Spleen (tissue), 11 donors: ENCODE results near the gene DHX35. TPM values are rescaled to one million over a fixed set of nuclear protein-coding genes. Genes with fewer than 3 reads are reported as not detected.

Experiments used
- DNase-seq: peaks from one replicate; pipeline ENCODE4 v3.0.0-alpha.2; 2020
- H3K27ac ChIP-seq, 8 donors: fragments of 200-600 bp; sonication (generic) in 7 of 8; 1 replicate in 4 of 8; 2 replicates in 4 of 8; pipeline versions ENCODE4 v1.5.0 to v1.8.0; 2016 to 2021; ENCODE audit warnings: inconsistent platforms in 4 of 8, mild to moderate bottlenecking in 4 of 8, moderate library complexity in 1 of 8
- H3K27me3 ChIP-seq, 7 donors: fragments of 200-600 bp; sonication (generic) in 6 of 7; replicated peaks in 1 of 7; 1 replicate in 4 of 7; 2 replicates in 3 of 7; pipeline versions ENCODE4 v1.5.0 to v1.8.0; 2016 to 2021; ENCODE audit warnings: inconsistent platforms in 3 of 7, mild to moderate bottlenecking in 1 of 7
- H3K36me3 ChIP-seq, 6 donors: fragments of 200-600 bp; sonication (generic) in 5 of 6; 1 replicate in 4 of 6; 2 replicates in 2 of 6; pipeline versions ENCODE4 v1.5.0 to v1.8.0; 2016 to 2021; ENCODE audit warnings: inconsistent platforms in 2 of 6
- H3K4me1 ChIP-seq, 6 donors: fragments of 200-600 bp; sonication (generic) in 5 of 6; 1 replicate in 3 of 6; 2 replicates in 3 of 6; pipeline versions ENCODE4 v1.5.0 to v1.8.0; 2016 to 2021; ENCODE audit warnings: inconsistent platforms in 3 of 6
- H3K4me3 ChIP-seq, 8 donors: fragments of 200-600 bp; sonication (generic) in 7 of 8; 1 replicate in 4 of 8; 2 replicates in 4 of 8; pipeline versions ENCODE4 v1.5.0 to v1.8.0; 2016 to 2021; ENCODE audit warnings: inconsistent platforms in 4 of 8, mild to moderate bottlenecking in 4 of 8, moderate library complexity in 2 of 8
- H3K9me3 ChIP-seq, 8 donors: fragments of 200-600 bp; sonication (generic) in 7 of 8; 1 replicate in 4 of 8; 2 replicates in 4 of 8; pipeline versions ENCODE4 v1.5.0 to v1.8.0; 2016 to 2021; ENCODE audit warnings: inconsistent platforms in 4 of 8
- CTCF ChIP-seq, 11 experiments: fragments of 200-600 bp in 7 of 11; fragments of 450-650 bp in 4 of 11; sonication (generic) in 4 of 11; IDR thresholded peaks in 8 of 11; conservative IDR thresholded peaks in 3 of 11; 1 replicate in 7 of 11; 2 replicates in 4 of 11; pipeline versions ENCODE4 v1.4.0 to v1.8.0; 2016 to 2021; ENCODE audit warnings: antibody characterized with exemption in 11 of 11, inconsistent platforms in 4 of 11, mild to moderate bottlenecking in 1 of 11
- POLR2A ChIP-seq, 3 donors: fragments of 450-650 bp; IDR thresholded peaks; one replicate each; pipeline ENCODE4 v1.5.1; 2017; ENCODE audit warnings: antibody characterized with exemption in 3 of 3, mild to moderate bottlenecking in 1 of 3
- POLR2AphosphoS5 ChIP-seq, 3 donors: sonication (generic); formaldehyde crosslinking; IDR thresholded peaks; one replicate each; pipeline ENCODE4 v1.5.1; 2017; ENCODE audit warnings: antibody characterized with exemption in 3 of 3
- WGBS, 5 donors: extraction: QIAGEN DNeasy Blood & Tissue Kit in 3 of 5; methylation state at CpG; one replicate each; pipeline versions ENCODE4 v1.1.5 to v1.1.7; 2013 to 2018; 5-methylcytosine and 5-hydroxymethylcytosine counted together
- intact Hi-C: fragments of 100-400 bp; cut with DNase I; formaldehyde crosslinking; loops from one replicate; pipeline ENCODE4 v1.15.0; 2023; ENCODE audit warnings: low total_unique reads
- polyA plus RNA-seq, 3 donors: library from polyadenylated mRNA; stranded (reverse); fragments of 200-250 nt; gene quantifications; one replicate each; pipeline ENCODE4 v1.2.1, GENCODE V29; 2013
- total RNA-seq, 7 donors: library from RNA; depleted of rRNA in 3 of 7; stranded (reverse); fragments of >200 nt in 3 of 7; fragmentation: NEBNext Ultra II Directional in 4 of 7; extraction: Animal tissue kit (Norgen Biotek cat#: 25700) in 4 of 7; gene quantifications; one replicate each; pipeline versions ENCODE4 v1.1.0 to v1.2.1, GENCODE V29; 2016 to 2021
- donor health status: healthy with polysubstance abuse.
- donor health status: DM: no; HTN: no; CAD: no; lungs with moderate emphysema.
- donor health status: DM: no; HTN: no; CAD: no.
- donor health status: Bipolar disorder and iron deficiency.
- donor health status: healthy.
- donor health status: DM: no; HTN: no; CAD: no.
- donor health status: DM: yes; HTN: yes; CAD: no.

DHX35 gene
- total and polyA plus RNA-seq, 10 donors: 4.7 to 16.4 (median 11.3) TPM

GRCh38 chr20:39029364-39029763 is 67.2 kb downstream of the DHX35 start:
- WGBS, 5 donors: 84 to 95% (median 93%) methylated on average over 5 of the region's 5 CpGs
- TF ChIP-seq CTCF (IDR thresholded peaks at IDR 0.05 in 8 of 11, conservative IDR thresholded peaks at IDR 0.05 in 3 of 11): no peak
- no peaks in the 10 kb centered on the region for H3K27me3 ChIP-seq
- H3K4me1 ChIP-seq: no peaks in the 10 kb centered on the region
- no peaks in the 10 kb centered on the region for H3K9me3 ChIP-seq
- DNase-seq: no peak
- H3K36me3 ChIP-seq: peaks cover 0 to 100% (median 46%) of the 10 kb centered on the region in 6 donors
- no peak overlapping the region for H3K27ac ChIP-seq
- H3K4me3 ChIP-seq: no peak overlapping the region
- intact Hi-C loops: no loop called here

GRCh38 chr20:39032997-39033396 is 70.9 kb downstream of the DHX35 start:
- Histone ChIP-seq H3K27ac (no peak overlapping the region), H3K36me3 (peaks cover 3 to 100% (median 61%) of the 10 kb centered on the region in 6 donors), H3K4me3 (no peak overlapping the region), H3K27me3 (no peaks in the 10 kb centered on the region), H3K4me1 (no peaks in the 10 kb centered on the region), H3K9me3 (no peaks in the 10 kb centered on the region)
- DNase-seq: no peak
- WGBS, 5 donors: 68 to 88% (median 82%) methylated on average over 3 of the region's 3 CpGs
- TF ChIP-seq POLR2AphosphoS5 (IDR thresholded peaks at IDR 0.05) (no peak), CTCF (IDR thresholded peaks at IDR 0.05 in 8 of 11, conservative IDR thresholded peaks at IDR 0.05 in 3 of 11) (no peak), POLR2A (IDR thresholded peaks at IDR 0.05) (no peak)
- intact Hi-C loops: no loop called here

- H3K27me3 ChIP-seq: no peaks in the 10 kb centered on the region
- TF ChIP-seq CTCF (IDR thresholded peaks at IDR 0.05 in 8 of 11, conservative IDR thresholded peaks at IDR 0.05 in 3 of 11): no peak
- no peak for TF ChIP-seq POLR2A (IDR thresholded peaks at IDR 0.05)
- no peak for TF ChIP-seq POLR2AphosphoS5 (IDR thresholded peaks at IDR 0.05)
- H3K36me3 ChIP-seq: peaks cover 3 to 100% (median 79%) of the 10 kb centered on the region in 6 donors
- DNase-seq: no peak
- H3K4me3 ChIP-seq: no peak overlapping the region
- H3K9me3 ChIP-seq: no peaks in the 10 kb centered on the region
- H3K27ac ChIP-seq: no peak overlapping the region
- no peaks in the 10 kb centered on the region for H3K4me1 ChIP-seq
- WGBS, 5 donors: 94 to 100% (median 100%) methylated on average over 1 of the region's 1 CpG
- intact Hi-C loops: no loop called here
Observed at GRCh38 chr20:39036011-39036410, 73.9 kb downstream of the DHX35 start.

- 95 to 98% (median 96%) methylated on average over 5 of the region's 5 CpGs for WGBS, 5 donors
- intact Hi-C loops: no loop called here
- Histone ChIP-seq H3K4me1 (no peaks in the 10 kb centered on the region), H3K27me3 (no peaks in the 10 kb centered on the region), H3K4me3 (no peak overlapping the region), H3K9me3 (no peaks in the 10 kb centered on the region), H3K27ac (no peak overlapping the region), H3K36me3 (peaks cover 3 to 100% (median 75%) of the 10 kb centered on the region in 6 donors)
- no peak for DNase-seq
- no peak for TF ChIP-seq POLR2A (IDR thresholded peaks at IDR 0.05)
Observed at GRCh38 chr20:39036851-39037250, 74.7 kb downstream of the DHX35 start.

GRCh38 chr20:39038047-39038446 is 75.9 kb downstream of the DHX35 start:
- H3K4me3 ChIP-seq: no peak overlapping the region
- no peaks in the 10 kb centered on the region for H3K9me3 ChIP-seq
- no peak for DNase-seq
- H3K27me3 ChIP-seq: no peaks in the 10 kb centered on the region
- H3K4me1 ChIP-seq: no peaks in the 10 kb centered on the region
- H3K36me3 ChIP-seq: peaks cover 3 to 100% (median 78%) of the 10 kb centered on the region in 6 donors
- 94 to 98% (median 97%) methylated on average over 8 of the region's 8 CpGs for WGBS, 5 donors
- intact Hi-C loops: no loop called here
- no peak overlapping the region for H3K27ac ChIP-seq
- TF ChIP-seq POLR2AphosphoS5 (IDR thresholded peaks at IDR 0.05): no peak
